Fibroblast of lung (primary cell): Measurements from ENCODE around the gene LIF.

Source experiments
- CTCF ChIP-seq, 2 donors: IDR thresholded peaks in 1 of 2; conservative IDR thresholded peaks in 1 of 2; 1 replicate in 1 of 2; 2 replicates in 1 of 2; pipeline ENCODE4 v1.5.1; 2011 to 2012; ENCODE audit warnings: low read length in 2 of 2, control low read depth in 1 of 2, inconsistent platforms in 1 of 2, low read depth in 1 of 2, mild to moderate bottlenecking in 1 of 2
- EZH2 ChIP-seq: IDR thresholded peaks from 2 replicates; pipeline ENCODE4 v1.5.1; 2012; ENCODE audit warnings: low read length, control low read depth, mild to moderate bottlenecking; ENCODE audit errors: missing control alignments

- TF ChIP-seq CTCF (conservative IDR thresholded peaks at IDR 0.05 in 1 of 2, IDR thresholded peaks at IDR 0.05 in 1 of 2; ENCODE audit: low read depth in 1 of 2, low read length in 2 of 2) (no peak), EZH2 (no peak)
Measured at GRCh38 chr22:30275625-30276024, 29.1 kb upstream of the LIF start.
